GM12878 (cell line): ENCODE data around the gene SELENBP1. TPM values are rescaled to one million over a fixed set of nuclear protein-coding genes. Genes with fewer than 3 reads are reported as not detected.
A peak's percentile ranks its signal among the peaks of the same experiment; 100 is the strongest.

Source experiments
- CBFB ChIP-seq: IDR thresholded peaks from 2 replicates; pipeline ENCODE4 v1.6.1; 2016; ENCODE audit warnings: antibody characterized with exemption, low read depth
- CBX5 ChIP-seq: sonication (generic); IDR thresholded peaks from 2 replicates; pipeline ENCODE4 v1.6.1; 2016; ENCODE audit warnings: low read depth, moderate library complexity, mild to moderate bottlenecking, inconsistent platforms
- EED ChIP-seq: sonication (generic); IDR thresholded peaks from 2 replicates; pipeline ENCODE4 v1.6.1; 2016; ENCODE audit warnings: antibody characterized with exemption, low read depth
- RAD21 ChIP-seq: IDR thresholded peaks from 2 replicates; pipeline ENCODE4 v1.6.1; 2011; ENCODE audit warnings: mild to moderate bottlenecking, low read depth, low read length, moderate library complexity; ENCODE audit not compliant: insufficient read depth
- RBBP5 ChIP-seq: fragments of 200-600 bp; sonication (generic); conservative IDR thresholded peaks from 2 replicates; pipeline ENCODE4 v1.6.1; 2016
- SMC3 ChIP-seq: IDR thresholded peaks from 2 replicates; pipeline ENCODE4 v1.6.1; 2011; ENCODE audit warnings: low read length, improper control_type of control experiment, borderline replicate concordance
- SREBF1 ChIP-seq: IDR thresholded peaks from 2 replicates; pipeline ENCODE4 v1.6.1; 2012; ENCODE audit warnings: mild to moderate bottlenecking, low read length
- SRF ChIP-seq, 2 experiments: IDR thresholded peaks; 2 replicates each; pipeline ENCODE4 v1.6.1; 2011; ENCODE audit warnings: low read depth in 2 of 2, low read length in 2 of 2, mild to moderate bottlenecking in 1 of 2, moderate library complexity in 1 of 2
- STAT1 ChIP-seq: fragments of 450-650 bp; conservative IDR thresholded peaks from 2 replicates; pipeline ENCODE4 v1.6.1; 2014; ENCODE audit warnings: antibody characterized with exemption, mild to moderate bottlenecking
- ZNF274 ChIP-seq: IDR thresholded peaks from one replicate; pipeline ENCODE4 v1.8.0; 2011; ENCODE audit not compliant: insufficient read length, insufficient read depth
- polyA plus RNA-seq, 11 experiments: library from polyadenylated mRNA; depleted of rRNA in 4 of 11; unstranded in 6 of 11; stranded (reverse) in 5 of 11; fragments of >200 nt; fragmentation: Nextera tagmentation in 4 of 11; fragmentation: Illumina TruSeq in 1 of 11; extraction: Ambion mirVana in 4 of 11; extraction: Trizol in 1 of 11; gene quantifications; 1 replicate in 1 of 11; 2 replicates in 10 of 11; pipeline versions ENCODE4 v1.2.1 to v1.2.3, GENCODE V29; 2011 to 2016; ENCODE audit warnings: inconsistent platforms in 2 of 11, missing spikeins in 2 of 11, low read depth in 1 of 11
- total RNA-seq, 4 experiments: library from RNA; depleted of rRNA in 3 of 4; stranded (reverse); fragments of >200 nt in 3 of 4; fragmentation: Illumina TruSeq in 1 of 4; extraction: Trizol in 1 of 4; gene quantifications; 2 replicates each; pipeline versions ENCODE4 v1.2.1 to v1.2.3, GENCODE V29; 2013 to 2021
- TF ChIP-seq, protein P1 (sequence below): fragments of 450-650 bp; IDR thresholded peaks from 2 replicates; pipeline ENCODE4 v1.6.1; 2017; ENCODE audit warnings: mild to moderate bottlenecking, moderate library complexity

The SELENBP1 gene
- total and polyA plus RNA-seq, 10 of the 15 experiments (the other 5 are each of a cell fraction or from before 2014, with no cell fraction given), result 0.41 TPM; not detected in 9

DNA sequence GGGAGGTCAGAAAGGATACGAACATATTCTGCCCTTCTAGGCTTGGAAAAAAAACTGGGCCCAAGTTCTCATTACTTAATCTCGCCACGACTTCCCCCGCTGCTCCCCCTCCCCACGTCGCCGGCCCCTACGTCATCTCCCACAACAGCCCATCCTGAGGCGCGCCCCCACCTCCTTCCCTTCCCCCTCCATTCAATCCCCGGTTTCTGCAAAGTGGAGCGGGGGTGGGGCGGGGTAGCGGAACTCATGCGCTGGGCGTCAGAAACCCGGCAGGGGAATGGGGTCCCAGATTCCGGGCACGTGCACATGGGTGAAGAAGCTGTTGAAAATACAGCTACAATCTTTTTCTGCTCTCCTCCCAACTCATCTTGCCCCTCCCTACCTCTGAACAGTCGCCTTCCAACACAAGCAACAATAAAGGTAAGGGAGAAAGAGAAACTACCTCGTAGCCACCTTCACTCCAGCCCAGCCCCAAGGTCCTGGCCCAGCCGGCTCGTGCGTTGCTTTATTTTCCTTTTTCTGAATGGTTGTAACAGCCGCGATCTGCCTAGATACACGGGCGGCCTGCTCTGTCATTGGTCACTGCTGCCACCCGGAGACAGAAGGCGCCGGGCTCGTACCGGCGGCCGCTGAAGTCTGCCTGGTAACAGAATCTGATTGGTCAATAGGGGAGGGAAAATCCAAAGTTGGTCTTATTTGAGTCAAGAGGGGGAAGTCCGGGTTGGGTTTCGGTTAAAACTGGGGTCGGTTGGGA is 25.6 kb downstream of the SELENBP1 start, which contains the start of gene RFX5 (continued):
- TF ChIP-seq EED (peak; percentile 58; the same call in 1 of the 2 replicates), SMC3 (0 out of 2 replicates have a peak, but pooled peaks have one; percentile 13), RBBP5 (no peak), ZNF274 (no peak), CBFB (peak; percentile 61; the same call in 1 of the 2 replicates), RAD21 (no peak), CBX5 (no peak; the same call in 1 of the 2 replicates), SREBF1 (no peak; the same call in 1 of the 2 replicates), STAT1 (no peak), SRF (IDR thresholded peaks at IDR 0.05; ENCODE audit: low read depth in 2 of 2, low read length in 2 of 2) (no peak)
- TF ChIP-seq, protein P1, sequence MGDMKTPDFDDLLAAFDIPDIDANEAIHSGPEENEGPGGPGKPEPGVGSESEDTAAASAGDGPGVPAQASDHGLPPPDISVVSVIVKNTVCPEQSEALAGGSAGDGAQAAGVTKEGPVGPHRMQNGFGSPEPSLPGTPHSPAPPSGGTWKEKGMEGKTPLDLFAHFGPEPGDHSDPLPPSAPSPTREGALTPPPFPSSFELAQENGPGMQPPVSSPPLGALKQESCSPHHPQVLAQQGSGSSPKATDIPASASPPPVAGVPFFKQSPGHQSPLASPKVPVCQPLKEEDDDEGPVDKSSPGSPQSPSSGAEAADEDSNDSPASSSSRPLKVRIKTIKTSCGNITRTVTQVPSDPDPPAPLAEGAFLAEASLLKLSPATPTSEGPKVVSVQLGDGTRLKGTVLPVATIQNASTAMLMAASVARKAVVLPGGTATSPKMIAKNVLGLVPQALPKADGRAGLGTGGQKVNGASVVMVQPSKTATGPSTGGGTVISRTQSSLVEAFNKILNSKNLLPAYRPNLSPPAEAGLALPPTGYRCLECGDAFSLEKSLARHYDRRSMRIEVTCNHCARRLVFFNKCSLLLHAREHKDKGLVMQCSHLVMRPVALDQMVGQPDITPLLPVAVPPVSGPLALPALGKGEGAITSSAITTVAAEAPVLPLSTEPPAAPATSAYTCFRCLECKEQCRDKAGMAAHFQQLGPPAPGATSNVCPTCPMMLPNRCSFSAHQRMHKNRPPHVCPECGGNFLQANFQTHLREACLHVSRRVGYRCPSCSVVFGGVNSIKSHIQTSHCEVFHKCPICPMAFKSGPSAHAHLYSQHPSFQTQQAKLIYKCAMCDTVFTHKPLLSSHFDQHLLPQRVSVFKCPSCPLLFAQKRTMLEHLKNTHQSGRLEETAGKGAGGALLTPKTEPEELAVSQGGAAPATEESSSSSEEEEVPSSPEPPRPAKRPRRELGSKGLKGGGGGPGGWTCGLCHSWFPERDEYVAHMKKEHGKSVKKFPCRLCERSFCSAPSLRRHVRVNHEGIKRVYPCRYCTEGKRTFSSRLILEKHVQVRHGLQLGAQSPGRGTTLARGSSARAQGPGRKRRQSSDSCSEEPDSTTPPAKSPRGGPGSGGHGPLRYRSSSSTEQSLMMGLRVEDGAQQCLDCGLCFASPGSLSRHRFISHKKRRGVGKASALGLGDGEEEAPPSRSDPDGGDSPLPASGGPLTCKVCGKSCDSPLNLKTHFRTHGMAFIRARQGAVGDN, result peak; percentile 45; the same call in 1 of the 2 replicates
